ENCODE measurements around the gene OMA1.

- no peak for TF ChIP-seq NFIC (IDR thresholded peaks at IDR 0.05; ENCODE audit: borderline replicate concordance)
- TF ChIP-seq EP300 (IDR thresholded peaks at IDR 0.05; ENCODE audit: borderline replicate concordance in 1 of 2, low read depth in 1 of 2, low read length in 1 of 2) = no peak
- TF ChIP-seq YY1 (IDR thresholded peaks at IDR 0.05; ENCODE audit: low read depth) = no peak
- TF ChIP-seq GABPA (IDR thresholded peaks at IDR 0.05; ENCODE audit: low read depth) = no peak
- no peak for TF ChIP-seq CTCF (IDR thresholded peaks at IDR 0.05)
- TF ChIP-seq ELF1 (IDR thresholded peaks at IDR 0.05) = no peak
These were observed 69.1 kb downstream of the OMA1 start for GRCh38 chr1:58477390-58477789.
